GM21528 (cell line): Measurements from ENCODE around the gene RHBG.

ENCODE experiments used
- ATAC-seq: cut with Tn5 transposase; IDR thresholded peaks from one replicate; pipeline ENCODE4 v1.9.1; 2021; ENCODE audit warnings: mild to moderate bottlenecking, moderate library complexity; ENCODE audit not compliant: unreplicated experiment, low FRiP score

RHBG gene

DNA sequence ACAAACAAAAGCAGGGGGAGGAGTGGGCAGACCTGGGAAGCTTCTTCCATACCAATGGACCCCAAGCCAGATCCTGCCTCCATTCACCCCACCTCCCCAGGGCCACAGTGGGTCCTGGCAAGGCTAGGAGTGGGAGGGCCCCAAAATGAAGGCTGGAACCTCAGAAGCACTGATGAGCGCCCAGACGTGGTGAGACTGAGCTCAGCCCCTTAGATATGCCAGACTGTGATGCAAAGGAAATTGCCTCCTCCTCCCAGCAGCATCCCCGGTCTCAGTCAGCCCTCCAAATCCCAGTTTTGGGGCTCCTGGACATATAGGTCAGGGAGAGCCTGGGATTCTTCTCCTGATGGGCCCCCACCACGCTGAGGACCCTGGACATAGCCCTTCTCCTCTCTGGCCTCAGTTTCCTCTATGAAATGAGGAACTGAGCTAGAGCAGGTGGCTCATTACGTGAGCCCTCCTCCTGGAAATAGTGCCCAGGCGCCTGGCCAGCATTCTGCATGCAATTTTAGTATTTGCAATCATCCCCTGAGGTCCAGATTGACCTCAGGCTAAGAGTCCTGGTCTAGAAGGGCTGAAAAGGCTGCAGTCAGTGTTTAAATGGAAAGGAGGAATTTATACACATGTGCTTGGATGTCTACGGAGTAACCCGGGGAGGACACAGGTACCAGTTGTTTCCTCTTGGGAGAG lies 33.5 kb downstream of the RHBG start:
- ATAC-seq = no peak

DNA sequence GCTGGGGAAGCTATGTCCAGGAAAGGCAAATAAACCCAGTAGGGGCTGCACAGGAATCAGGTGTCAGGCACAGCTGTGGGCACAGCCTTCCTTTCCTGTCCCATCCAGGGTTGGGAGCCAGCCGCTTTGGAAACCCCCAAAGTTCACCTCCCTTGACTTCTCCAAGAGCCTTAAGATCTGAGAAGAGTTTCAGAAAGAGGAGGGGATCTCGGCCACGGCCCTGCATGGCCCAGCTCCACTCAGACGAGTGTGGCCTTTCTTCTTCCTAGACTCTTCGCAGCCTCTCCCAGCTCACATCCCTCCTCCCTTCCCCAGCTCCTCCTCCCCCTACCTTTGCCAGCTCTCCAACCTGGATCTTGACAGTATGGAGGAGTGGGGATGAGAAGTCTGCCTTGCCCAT lies 36.7 kb downstream of the RHBG start:
- ATAC-seq = no peak

DNA sequence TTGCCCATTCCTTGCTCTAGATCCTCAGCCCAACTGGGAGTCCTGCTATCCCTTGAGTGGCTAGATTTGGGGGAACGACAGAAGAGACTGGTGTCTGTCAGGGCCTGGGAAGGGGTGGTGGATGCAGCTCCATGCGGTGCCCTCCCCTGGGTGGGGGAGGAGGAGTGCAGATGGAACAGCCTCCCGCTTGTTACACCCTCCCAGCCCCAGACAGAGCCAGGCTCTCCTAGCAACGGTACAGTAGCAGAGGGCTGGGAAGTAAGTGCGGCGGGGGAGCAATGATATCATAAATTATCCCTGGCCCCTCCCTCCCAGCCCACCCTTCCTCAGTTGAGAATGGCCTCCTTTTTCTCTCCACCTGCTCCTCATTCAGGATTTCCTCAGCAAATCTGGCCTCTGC lies 37.2 kb downstream of the RHBG start:
- no peak for ATAC-seq

DNA sequence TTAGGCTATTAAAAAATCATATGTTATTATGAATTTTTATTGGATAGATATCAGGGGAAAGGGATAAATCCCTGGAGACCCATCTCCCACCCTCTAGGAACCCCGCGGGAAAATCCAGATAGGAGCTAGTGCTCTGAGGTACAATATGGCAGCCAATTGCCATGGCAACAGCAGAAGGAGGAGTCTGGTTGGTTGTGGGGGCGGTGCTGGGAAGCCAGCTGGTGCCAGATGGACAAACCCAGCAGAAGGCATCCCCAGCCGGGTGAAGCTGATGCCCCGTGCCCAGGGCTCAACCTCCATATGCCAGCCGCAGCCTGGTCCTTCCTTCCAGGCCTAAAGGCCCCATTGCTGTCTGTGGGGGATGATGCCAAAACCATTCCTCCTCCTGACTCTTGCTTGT lies 38.3 kb downstream of the RHBG start:
- no peak for ATAC-seq

DNA sequence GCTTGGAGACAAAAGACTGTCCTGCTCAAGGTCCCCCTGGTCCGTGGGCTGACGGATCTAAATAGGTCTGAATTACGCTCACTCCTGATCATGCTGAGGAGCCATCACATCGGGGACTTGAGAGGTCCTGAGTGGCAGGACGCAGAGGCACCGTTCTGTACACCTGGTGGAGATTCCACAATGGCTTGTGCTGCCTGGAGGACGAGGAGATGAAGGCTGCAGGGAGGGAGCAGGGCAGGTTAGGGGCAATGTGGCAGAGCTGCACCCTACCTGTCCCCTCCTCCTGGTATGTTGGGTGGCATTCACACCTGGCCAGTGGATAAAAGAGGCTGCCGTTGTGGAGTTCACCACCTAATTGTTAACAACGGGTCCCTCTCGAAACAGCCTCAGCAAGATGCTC lies 38.7 kb downstream of the RHBG start:
- ATAC-seq = no peak

DNA sequence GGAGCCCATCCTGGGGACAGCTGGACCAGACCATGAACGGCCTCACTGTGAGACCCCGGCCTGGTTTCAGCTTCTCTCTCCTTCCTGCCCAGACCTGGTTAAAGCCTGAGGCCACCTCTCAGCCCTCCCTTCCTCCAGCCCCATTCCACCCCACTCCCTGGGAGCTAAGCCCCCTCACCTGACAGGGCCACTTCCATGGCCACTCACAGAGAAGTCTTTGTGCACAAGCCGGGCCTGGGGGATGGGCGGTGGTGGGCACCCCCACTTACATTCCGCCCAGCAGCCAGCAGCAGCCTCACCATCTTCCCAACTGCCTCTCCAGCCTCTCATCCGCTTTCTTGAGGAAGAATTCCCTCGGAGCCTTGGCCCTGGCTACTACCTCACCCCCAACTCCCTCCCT lies 40.4 kb downstream of the RHBG start:
- no peak for ATAC-seq

DNA sequence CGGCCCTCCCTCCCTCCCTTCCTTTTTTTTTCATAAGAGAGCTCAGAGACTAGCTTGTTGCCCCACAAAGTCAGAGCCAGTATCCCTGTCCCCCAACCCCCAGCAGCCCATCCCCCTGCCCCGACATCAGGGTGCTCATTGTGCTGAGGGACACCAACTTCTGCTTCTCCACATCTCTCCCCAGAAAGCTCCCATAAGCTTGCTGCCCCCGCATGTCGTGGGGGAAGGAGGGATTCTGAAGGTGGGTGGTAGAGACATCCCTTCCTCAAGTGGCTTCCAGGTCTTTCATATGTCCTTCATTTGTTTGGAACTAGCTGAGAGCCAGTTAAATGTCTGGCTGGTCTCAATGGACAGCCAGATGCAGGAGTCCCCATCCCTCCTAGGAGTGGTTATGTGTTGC lies 41.2 kb downstream of the RHBG start:
- no peak for ATAC-seq

DNA sequence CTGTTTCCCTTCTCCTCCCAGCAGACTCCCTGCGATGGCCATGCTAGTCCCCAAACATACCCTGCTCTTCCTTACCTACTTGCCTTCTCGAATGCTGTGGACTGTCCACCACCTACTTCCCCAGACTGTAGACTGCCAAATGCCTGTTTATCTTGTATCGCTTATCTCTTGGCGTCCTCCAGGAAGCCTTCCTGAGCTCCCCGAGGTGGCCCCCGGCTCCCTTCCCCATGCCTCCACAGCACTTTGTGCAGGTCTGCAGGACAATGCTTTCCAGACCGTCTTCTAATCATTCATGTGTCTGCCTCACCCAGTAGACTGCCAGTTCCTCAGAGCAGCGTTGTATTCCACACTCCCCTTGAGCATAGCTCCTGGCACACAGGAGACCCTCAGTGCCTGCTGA lies 41.7 kb downstream of the RHBG start:
- ATAC-seq = no peak

DNA sequence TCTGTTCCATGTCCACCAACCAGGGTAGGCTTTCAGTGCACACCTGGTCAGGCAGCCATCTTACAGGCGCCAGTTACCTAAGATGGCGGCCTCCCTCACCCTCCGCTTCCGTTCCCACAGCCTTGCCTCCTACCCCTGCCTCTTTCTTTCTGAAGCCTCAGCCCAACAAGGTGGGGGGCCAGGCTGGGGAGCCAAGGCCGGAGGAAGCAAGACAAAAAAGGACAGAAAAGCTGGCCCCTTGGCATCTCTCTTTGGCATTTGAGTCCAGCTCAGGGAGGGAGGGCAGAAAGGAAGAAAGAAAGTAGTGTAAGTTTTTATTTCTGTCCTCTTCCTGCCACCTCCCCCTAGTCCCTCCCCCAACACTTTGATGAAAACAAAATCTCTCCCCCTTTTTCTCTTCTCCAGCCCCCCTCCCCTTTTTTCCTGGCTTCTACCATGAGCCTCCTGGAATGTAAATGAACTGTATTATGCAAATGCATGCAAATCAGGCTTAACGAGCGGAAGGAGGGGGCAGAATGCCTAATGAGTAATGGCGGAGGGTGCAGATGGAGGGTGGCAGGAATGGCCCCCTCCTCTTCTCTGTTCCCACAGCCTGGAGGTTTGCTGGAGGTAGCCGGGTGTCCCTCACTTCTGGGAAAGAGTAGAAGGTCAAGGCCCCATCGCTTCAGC lies 43.8 kb downstream of the RHBG start:
- ATAC-seq = no peak

DNA sequence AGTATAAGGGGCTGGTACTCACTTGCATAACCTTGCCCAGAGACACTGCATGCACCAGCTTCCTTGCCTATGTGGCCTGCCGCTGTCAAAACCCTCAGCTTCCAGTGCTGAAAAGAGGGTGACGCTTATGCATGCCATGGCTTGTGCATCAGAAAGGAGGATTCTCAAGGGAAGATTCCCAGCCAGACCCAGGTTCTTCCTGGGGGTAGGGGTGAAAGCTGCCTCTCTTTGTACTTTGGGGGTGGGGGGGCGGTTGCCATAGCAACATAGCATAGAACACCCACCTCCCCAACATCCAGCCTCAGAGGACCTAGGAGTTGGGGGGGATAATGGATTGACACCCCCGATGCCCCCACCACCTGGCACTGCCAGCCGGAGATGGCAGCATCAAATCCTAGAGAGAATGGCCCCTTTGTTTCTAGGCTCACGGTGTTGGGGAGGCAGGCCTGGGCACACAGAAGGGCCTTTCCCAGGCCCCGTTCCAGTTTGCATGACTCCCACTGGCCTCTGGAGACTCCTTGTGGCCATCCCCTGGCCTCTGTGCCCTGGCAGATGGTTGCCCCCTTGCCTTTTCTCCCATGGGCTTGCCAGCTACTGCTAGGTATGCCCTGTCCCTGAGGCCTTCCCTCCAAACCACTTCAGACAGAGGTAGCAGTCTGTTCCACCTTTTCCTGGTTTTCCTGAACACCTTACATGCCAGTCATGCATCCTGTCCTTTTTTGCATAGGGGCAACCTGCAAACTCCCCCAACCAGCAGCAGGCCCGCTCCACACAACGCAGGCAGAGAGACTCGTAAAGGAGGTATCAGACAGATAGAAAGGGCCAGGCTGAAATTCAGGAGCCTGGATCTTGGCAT lies 44.6 kb downstream of the RHBG start:
- ATAC-seq = no peak

DNA sequence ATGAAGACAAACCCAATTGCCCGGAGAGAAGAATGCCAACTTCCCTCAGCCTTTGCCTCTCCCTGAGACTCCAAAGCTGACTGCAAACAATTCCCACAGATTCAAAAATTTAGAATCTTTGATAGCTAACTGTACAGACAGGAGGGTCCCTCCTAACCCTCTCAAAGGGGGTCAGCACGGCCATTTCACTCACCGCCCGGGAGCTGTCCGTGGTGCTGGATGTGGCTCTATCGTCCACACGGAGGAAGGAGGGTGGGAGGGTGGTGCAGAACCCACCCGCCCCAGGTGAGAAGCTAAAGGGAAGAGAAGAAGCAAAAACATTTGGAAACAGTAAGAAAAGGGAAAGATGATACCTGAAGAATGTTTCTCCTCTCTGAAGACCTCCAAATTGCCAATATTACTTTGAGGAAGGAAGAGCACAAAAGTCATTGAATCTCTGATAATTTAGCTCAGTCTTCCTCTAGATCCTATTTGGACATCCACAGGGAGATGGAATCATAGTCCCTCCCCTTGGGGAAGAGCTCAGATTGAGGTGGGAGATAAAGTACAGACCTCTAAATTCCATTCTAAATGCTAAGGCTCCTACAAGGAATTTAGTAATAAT lies 45.6 kb downstream of the RHBG start:
- no peak for ATAC-seq

DNA sequence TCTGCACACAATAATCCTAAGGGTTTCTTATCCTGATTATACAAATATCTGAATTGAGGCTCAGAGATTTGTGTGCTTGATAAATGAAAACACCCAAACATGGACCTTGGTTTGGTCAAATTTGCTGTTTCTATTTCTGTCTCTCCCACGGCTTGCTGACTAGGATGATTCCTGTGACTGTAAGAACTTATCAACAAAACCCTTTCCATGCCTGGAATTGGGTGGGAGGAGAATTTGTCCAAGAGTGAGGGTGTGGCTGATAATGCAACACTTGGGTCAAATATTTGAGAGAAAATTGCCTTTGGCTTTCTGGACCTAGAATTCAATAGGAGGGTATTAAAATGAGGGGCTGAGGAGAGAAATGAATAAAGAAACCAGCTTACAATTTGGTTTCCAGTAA lies 48.0 kb downstream of the RHBG start:
- ATAC-seq = no peak

DNA sequence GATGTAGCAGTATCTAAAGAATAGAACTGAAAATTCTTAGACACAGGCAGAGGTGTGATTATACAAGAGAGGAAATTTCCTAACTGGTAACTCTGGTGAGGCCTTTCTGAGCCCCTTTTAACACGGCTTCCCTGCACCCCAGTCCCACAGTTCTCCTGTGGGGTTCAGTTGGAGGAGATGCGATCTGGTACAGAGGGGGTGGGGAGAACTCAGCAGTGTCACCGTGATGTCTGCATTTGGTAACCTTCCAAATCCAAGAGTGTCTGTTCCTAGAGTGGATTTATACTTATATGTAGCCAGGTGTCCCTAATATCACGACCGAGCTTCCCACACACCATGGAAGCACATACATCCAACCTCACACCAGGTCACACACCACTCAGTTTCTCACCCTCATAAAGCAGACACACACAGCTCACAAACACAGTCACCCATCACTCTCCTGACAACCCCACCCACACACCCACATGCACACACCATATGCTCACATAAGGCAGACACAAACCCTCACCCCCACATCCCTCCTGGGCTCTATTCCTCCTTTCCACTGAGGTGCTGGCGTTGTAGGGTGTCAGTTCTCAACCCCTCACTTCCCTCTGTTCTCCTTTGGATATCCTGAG lies 48.5 kb downstream of the RHBG start:
- ATAC-seq = no peak

DNA sequence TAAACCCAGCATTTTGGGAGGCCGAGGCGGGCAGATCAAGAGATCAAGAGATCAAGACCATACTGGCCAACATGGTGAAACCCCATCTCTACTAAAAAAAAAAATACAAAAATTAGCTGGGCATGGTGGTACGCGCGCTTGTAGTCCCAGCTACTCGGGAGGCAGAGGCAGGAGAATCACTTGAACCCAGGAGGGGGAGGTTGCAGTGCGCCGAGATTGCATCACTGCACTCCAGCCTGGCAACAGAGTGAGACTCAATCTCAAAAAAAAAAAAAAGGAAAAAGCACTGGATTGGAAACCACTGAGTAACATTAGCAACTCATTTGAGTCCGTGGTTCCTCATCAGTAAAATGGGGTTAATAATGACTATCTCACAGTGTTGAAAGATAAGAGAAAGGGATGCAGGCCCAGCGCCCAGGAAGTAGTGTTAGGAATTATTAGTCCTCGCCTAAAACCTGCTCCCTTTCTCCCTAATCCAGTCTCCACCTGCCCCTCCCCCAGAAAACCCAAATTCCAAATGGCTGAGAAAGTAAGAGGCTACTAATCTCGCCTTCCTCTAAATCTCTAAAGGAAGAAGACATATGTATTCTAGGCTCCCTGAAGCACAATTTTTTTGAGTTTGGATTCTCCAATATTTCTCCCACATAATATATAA lies 49.5 kb downstream of the RHBG start:
- ATAC-seq = no peak

DNA sequence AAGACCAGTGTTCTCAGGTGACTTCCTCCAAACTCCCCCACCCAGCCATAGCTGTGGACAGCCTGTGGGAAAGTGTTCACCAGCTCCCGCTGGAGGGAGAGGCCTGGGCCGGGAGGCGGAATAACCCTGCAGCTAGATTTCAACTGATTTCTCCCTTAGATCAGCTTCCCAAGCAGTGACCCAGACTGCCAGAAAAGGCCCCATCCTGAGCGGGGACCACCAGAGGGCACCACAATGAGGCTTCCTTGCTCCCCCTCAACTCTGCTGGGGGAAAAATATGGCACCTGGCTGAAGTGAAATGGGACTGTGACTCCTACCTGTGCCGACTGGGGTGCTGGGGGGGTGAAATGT lies 50.8 kb downstream of the RHBG start:
- ATAC-seq = no peak

DNA sequence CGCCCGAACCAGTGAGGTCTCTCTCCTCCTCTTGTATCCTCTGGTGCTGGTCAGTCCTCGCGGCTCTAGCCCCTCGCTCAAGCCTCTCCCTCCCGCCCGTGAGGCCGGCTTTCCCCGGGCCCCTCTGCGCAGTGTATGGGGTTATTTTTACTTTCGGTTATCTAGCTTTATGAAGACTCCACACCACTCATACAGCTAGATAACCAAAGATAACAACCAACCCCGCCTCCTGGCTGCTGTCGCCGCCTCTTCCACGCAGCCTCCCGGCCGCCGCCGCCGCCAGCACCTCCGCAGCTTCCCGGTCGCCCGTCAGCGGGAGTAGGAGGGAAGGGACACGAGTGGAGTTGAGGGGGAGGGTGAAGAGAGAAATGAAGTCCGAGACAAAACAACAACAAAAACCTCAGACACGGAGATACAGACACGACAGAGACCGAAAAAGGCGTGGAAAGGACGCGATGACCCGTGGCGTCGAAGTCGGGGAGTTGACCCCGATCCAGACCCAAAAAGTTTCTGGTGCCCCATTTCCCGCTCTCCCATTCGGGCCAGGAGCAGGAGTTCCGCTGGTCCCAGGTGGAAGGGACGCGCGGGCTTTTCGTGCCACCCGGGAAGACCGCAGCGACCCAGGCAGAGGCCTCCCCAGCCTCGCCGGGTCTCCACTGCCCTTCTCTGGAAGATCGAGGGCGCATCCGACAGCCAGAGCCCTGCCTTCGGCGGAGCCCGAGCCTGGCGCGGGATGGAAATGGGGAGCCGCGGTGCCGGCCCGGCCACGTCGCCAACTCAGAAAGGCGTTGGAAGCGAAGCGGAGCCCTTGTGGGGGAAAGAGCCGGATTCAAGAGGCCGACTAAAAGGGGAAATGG lies 51.4 kb downstream of the RHBG start:
- ATAC-seq = no peak

DNA sequence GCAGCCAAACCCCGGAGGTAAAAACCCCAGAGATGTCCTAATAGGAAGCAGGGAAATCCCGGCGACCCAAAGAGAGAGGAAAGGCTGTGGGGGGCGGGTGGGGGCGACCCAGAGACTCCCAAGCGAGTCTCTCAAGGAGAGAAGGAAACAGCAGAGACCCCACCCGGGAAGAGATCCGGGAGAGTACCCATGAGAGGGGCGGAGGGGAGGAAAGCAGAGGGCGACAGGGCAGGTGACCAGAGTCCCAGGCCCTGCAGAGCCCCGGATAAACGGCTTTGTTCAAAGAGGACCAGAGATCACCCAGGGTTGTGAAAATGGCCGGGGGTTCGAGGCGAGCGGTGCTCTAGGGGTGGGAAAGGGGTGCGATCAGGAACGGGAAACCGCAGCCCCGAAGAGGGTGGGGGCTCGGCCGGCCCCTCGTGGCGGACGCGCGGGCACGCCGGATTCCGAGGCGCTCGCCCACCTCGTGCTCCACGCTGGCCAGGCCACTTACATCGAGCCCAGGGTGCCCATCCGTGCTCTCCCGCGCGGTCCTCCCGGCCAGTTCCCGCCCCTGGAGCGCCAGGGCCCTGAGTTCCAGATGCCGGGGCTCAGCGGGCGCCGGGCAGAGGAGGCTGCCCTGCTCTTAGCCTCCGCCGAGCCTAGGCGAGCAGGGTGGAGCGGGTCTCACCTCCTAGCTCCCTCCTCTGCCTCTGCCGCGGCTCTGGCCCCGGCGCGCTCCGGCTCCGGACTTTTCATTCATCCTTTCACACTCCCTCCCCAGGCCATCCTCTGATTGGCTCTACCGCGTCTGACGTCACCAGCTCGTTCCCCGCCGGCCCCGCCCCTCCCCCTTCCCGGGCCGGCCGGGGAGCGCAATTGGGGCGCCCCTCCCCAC lies 52.3 kb downstream of the RHBG start:
- ATAC-seq = no peak

DNA sequence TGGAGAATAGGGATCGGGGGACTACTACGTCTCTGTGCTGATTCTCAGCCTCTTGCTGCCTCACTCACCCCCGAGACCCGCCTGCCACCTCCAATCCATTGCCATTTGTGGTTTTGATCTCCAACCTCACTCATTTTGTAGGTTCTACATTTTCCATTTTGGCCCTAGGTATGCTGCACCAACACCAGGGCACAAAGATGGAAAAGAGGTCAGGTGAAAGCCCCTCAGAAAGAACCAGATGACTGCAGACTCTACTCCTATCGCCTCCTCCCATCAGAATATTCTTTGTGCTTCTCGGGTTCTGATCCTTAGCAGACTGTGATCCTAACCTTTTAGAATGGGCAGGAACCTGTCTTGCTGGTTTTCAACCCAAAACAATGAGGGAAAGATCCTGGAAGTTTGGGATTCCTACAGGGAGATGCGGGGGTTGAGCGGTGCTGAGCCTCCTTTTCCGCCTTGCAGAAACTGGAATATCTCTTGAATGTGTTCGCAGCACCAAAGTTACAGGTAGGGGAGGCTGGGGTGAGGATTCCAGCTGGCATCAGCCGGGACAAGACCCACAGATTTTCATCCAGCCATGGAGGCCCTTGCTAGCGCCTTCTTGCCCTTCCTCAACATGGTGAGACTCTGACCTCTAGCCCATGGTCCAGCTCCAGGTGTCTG lies 53.1 kb downstream of the RHBG start:
- no peak for ATAC-seq
